Activated CD8-positive, alpha-beta memory T cell treated with anti-CD3 and anti-CD28 coated beads, Interleukin-2, amount 50 U/mL, for 1 hour (primary cell): ENCODE results near the gene MRPS7.

Source experiments
- DNase-seq: peaks from one replicate; pipeline ENCODE4 v3.0.0-alpha.2; 2020; ENCODE audit errors: extremely low read depth

Gene MRPS7

GRCh38 chr17:75308732-75309629, 47.3 kb downstream of the MRPS7 start:
- no peak for DNase-seq

GRCh38 chr17:75313941-75314551, 52.4 kb downstream of the MRPS7 start:
- DNase-seq, result no peak

- no peak for DNase-seq
Measured at GRCh38 chr17:75315541-75316243, 54.0 kb downstream of the MRPS7 start.
